Activated T-cell treated with anti-CD3 and anti-CD28 coated beads, Interleukin-2, amount 50 U/mL, for 48 hours (primary cell): ENCODE results near the gene CLEC16A.

ENCODE experiments used
- DNase-seq, 2 experiments: peaks; one replicate each; pipeline ENCODE4 v3.0.0-alpha.2; 2020

Gene CLEC16A

GRCh38 chr16:11147033-11147753, 202.8 kb downstream of the CLEC16A start:
- no peak for DNase-seq

GRCh38 chr16:11147754-11148444, 203.5 kb downstream of the CLEC16A start:
- no peak for DNase-seq

DNA sequence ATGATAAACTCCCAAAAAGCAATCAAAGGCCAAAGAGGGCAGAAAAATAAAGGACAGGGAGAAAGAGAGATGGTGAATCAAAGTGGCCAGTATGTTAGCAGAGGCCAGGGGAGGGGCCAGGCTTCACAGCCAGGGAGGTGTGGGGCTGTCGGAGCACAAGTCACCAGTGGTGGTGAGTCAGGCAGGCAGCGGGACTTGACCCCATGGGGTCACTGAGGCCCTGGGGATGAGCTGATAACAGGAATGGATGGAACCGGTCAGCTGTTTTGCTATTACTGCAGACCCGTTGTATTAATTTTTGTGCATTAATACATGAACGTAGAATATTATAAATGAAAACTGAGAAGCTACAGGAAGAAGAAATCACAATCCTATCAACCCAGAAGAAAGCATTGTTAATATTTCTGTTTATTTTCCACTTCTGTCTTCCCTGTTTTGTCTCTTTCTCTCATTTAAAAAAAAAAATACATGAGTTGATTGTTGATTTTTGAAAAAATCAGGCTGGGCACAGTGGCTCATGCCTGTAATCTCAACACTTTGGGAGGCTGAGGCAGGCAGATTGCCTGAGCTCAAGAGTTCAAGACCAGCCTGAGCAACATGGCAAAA, 204.8 kb downstream of the CLEC16A start:
- DNase-seq, result no peak

DNA sequence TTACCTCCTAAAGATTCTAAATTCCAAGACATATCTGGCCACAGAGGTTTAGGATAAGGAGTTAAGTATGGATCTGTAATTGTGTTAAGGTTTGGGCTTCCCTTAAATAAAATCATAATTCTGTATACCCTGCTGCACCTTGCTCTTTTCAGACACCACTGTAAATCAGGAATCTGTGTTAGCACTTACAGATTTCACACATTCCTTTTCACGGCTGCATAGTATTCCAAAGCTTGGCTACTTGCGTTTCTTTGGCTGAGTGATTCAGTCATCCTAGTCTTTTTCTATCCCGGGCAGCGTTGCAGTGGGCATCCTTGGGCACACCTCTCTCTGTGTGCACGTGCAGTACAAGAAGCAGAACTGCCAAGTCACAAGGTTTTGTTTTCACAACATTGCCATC, 205.8 kb downstream of the CLEC16A start:
- no peak for DNase-seq

DNA sequence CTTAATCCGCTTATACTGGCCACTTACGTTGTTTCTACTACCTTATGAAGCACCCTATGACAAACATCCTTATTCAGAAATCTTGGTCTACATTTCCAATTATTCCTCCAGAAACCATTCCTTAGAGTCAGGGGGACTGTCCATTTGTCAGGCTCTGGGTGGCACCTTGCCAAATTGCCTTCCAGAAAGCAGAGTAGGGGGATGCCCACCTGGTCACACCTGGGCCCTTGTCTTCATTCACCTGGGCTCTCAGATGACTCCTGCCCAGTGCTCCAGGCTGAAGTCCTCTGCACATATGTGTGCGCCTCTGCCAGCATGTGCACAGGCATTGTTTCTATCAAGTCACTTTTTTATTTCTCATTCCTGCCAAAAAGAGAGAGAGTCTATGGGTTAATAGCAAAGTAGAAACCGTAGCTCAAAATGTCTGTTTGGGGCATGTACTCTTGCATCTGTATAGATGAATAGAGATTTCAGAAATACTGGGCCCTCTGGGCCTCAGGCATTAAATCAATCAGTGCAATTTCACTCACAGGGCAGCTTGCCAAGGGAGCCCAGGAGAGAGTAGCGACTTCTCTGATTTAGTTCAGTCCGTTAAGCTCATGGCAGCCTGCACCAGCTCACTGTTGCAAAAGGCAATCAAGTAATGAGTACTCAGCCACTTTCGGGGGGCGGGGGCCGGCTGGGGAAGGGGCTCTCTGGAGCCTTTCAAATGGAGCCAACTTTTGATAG, 207.0 kb downstream of the CLEC16A start:
- DNase-seq, result no peak

- DNase-seq, result no peak
These were observed 207.7 kb downstream of the CLEC16A start for GRCh38 chr16:11151885-11152629.

DNA sequence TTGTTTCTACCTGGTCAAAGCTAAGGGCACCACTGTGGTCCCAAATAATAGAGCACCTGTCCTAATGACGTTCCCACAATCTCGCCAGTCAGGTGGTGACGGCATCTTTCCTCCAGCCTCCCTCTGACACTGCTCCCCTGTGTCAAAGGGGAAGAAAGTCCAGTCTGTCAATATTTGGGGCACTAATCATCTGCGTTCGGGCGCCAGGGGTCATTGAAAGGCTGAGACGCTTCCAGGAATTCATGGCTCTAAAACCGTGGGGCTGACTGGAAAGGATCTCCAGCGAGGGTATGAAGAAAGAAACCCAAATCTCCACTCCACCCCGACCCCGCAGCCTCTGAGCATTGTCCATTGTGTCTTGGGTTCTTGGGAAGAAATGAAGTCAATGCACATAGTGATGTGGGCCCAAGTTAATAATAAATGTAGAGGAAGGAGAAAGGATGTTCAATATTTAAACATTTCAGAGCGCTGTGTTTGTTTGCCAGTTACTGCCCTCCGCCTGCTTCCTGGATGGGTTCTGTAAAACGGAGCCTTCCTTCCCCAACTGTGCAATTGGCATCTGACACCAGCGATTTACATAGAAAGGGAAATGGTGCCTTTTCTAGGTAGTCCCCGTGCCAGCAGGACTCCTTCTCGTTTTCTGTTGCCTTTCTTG, 208.4 kb downstream of the CLEC16A start:
- DNase-seq, result no peak

DNA sequence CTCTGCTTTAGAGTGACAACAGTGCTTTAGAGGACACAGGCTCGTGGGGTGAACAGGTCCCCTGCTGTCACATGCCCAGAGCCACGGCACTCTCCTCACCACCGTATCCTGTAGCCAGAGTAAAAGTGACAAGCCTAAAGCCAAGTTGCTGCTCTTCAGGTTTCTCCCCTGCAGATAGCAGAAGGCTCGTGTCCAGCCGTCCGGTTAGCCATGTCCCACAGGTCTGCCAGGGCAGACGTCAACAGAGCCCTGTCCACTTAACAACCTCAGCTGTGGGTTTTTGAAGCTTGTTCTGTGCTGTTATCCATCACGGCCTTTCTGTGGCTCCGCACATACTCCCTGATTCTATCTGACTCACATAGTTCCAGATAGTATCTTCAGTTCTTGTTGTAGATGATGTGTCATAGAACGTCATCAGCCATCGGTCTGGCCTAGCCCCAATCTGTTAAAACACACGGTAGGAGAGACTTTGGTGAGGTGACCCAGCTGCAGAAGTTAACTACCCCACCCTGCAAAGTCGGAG, 211.0 kb downstream of the CLEC16A start:
- DNase-seq, result peak; percentile 54 to 63

DNA sequence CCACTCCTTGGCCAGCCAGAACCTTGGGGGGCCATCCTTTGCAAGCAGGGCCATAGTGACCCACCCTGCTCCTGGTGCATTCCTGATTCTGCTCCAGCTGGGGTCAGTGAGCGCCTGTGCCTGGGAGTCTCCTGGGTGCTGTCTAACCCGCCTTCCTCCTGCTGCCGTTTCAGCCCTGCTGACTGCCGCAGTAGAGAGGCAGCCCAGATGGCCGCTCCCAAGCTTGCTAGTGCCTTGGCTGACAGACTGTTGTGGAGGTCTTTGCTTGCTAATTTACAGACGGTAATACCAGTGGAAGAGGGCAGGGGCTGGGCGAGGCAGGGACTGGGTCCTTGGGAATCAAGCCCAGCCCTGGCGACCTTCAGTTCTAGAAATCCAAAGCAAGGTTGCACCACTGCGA, 212.0 kb downstream of the CLEC16A start:
- no peak for DNase-seq

DNA sequence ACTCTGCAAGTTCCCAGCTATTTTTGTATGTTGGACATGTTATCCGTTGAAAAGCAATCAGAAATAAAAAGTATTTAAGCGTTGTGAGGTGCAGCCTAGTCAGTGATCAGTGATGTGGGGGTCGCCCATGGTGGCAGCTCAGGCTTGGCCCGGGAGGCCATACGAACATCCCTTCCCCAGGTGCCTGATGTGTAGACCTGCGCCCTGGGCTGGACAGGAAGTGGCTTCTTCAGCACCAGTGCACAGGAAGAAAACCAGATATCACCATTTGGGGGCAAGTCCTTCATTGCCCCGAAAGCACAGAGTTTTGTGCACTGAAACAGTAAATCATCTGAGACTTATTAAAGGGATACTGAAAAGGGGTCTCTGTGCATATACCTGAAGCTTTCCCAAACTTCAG, 212.8 kb downstream of the CLEC16A start:
- DNase-seq, result no peak

DNA sequence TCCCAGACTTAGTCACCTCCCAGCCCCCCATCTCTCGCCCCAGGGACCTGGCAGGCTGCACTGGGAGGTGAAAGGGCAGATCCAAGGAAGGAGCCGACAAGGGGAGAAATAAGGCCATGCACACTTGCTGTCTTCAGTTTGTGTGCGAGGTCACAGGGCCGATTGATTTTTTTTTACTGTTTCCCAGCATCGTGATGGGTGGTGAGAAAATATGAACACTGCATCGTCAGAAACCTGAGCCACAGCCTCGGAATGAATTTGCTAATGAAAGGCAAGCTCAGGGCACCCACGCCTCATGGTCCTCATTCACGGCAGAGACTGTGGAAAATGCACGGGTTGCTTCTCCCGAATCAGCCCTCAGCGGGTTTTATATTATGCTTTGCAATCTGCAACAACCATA, 213.7 kb downstream of the CLEC16A start:
- DNase-seq, result no peak

DNA sequence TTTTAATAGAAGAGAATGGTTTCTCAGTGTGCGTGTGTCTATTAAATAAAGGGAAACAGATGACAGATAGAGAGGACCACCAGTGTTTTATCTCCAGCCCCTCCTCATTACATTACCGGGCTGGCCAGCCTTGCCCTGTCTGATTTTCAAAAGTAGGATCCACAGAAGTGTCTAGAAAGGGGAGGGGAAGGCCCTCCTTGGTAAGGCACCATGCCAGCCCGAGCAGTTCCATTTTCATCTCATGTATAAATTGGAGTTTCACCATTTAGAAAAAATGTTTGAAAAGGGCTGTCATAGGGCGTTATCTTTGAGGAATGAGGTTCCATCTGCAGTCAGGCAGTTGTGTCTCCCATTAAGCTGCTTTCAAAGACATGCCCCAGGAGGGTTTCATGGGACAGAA, 214.9 kb downstream of the CLEC16A start:
- no peak for DNase-seq

DNA sequence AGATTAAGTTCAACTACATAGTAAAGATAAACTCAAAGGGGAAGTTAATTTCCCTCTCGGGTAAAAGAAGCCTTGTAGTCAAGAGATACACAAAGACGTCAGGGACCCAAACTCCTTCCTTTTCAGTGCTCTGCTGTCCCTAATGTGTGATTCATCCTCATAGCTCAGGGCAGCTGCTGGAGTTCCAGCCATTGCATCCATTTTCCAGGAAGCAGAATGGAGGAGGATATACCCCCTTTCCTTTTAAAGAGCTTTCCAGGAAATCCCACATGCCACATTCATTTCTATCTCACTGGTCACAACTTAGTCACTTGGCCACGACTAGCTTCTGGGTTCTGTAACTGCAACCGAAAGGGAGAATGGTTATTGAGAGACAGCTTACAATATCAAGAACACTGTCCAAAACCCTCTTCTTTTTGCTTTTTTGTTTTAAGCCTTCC, 216.3 kb downstream of the CLEC16A start:
- DNase-seq, result peak in 1 of 2 experiments; percentile 57

GRCh38 chr16:11161439-11161838, 217.1 kb downstream of the CLEC16A start:
- no peak for DNase-seq

- DNase-seq, result no peak
These were observed 217.6 kb downstream of the CLEC16A start for GRCh38 chr16:11161974-11162373.

- DNase-seq, result no peak
These were observed 218.4 kb downstream of the CLEC16A start for GRCh38 chr16:11162586-11163268.

DNA sequence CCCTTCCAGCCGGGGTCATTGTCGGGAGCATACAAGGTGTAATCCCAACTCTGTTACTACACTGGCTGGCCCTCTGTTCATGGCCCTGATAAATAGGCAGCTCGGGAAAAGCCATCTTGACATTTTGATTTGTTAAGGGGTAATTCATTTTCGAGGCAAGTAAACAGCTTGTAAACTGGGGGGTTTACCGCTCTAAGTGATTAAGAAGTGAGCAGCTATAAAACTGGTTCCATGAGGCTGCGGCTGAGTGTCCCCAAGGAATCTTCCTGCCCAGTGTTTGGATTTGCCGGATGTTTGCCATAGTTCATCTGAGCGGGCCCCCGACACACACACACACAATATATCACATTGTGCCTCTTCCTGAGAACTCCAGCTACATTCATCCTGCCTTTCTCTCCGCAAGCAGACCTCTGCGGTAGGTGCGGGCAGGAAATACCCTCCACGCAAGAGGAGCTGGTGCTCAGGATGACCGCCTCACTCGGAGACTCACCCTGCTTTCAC, 219.4 kb downstream of the CLEC16A start:
- DNase-seq, result no peak

- no peak for DNase-seq
These were observed 220.3 kb downstream of the CLEC16A start for GRCh38 chr16:11164482-11165270.

DNA sequence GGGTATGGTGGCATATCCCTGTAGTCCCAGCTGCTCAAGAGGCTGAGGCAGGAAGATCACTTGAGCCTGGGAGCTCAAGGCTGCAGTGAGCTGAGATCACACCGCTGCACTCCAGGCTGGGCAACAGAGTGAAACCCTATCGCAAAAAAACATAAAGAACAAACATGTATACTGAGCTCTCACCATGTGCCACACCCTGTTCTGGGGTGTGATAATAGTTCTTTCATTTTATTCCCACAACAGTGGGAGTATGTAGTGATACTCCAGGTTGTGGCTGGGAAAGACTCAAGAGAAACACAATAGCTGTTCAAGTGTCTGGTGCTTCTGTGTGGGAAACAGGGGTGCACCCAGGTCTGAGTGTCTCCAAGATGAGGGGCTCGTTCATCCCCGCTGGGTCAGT, 221.0 kb downstream of the CLEC16A start:
- no peak for DNase-seq
